Stimulated activated memory B cell treated with anti-CD40 and anti-IgM and Interleukin-4, amounts not matched to agents 10 μg/mL and 1 μg/mL and 100 μg/mL, for 72 hours (primary cell): ENCODE measurements around the gene MED13.
"Not testable (repeated sequence)": the region's sequence is repeated elsewhere in the genome, so short reads cannot be mapped to it uniquely, and the experiment has no call there.

Experiments used
- ATAC-seq: fragments of 150-1000 bp; cut with Tn5 transposase; 2 replicates; pipeline ENCODE4 v1.10.0; 2021
- H3K27ac Mint-ChIP-seq: one replicate; pipeline ENCODE4 v1.8.0; 2022; ENCODE audit warnings: mild to moderate bottlenecking, mixed read lengths
- H3K27me3 Mint-ChIP-seq: one replicate; pipeline ENCODE4 v1.8.0; 2022; ENCODE audit warnings: mixed read lengths
- H3K36me3 Mint-ChIP-seq: one replicate; pipeline ENCODE4 v1.8.0; 2022; ENCODE audit warnings: mixed read lengths
- H3K4me1 Mint-ChIP-seq: one replicate; pipeline ENCODE4 v1.8.0; 2022; ENCODE audit warnings: mixed read lengths
- H3K4me3 Mint-ChIP-seq: one replicate; pipeline ENCODE4 v1.8.0; 2022; ENCODE audit warnings: mild to moderate bottlenecking, moderate library complexity, mixed read lengths
- H3K9me3 Mint-ChIP-seq: one replicate; pipeline ENCODE4 v1.8.0; 2022; ENCODE audit warnings: mixed read lengths

The MED13 gene

DNA sequence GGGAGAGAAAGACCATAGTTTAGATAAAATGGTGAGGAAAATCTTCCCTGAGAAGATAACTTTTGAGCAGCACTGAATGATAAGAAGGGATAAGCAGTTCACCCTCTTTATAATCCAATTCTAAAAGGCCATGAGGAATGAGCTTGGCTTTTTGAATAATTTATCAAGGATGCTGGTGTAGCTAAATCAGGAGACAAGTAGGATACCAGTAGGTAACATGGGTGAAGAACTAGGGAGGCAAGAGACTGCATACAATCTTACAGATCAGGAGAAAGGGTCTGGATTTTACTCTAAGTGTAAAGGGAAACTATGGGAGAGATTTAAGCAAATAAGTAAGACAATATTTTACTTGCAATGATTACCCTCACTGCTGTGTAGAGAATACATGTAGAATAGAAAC is 60.7 kb downstream of the MED13 start:
- Mint-ChIP-seq H3K4me1 (peaks cover 58% of the 10 kb centered on the region), H3K27me3 (no peaks in the 10 kb centered on the region), H3K27ac (no peak overlapping the region), H3K9me3 (peaks cover 3% of the 10 kb centered on the region), H3K36me3 (peaks cover 61% of the 10 kb centered on the region), H3K4me3 (no peak overlapping the region)
- no peak for ATAC-seq

DNA sequence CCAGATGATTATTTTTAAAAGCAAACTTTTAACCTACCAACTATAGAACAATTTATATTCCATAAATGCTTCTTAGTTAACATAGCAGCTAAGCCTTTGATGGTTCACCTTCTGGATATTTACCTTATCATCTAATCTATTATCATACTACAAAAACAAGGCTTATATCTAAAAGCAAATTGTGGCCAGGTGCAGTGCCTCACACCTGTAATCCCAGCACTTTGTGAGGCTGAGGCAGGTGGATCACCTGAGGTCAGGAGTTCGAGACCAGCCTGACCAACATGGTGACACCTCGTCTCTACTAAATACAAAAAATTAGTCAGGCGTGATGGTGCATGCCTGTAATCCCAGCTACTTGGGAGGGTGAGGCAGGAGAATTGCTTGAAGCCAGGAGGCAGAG is 61.9 kb downstream of the MED13 start:
- H3K27me3 Mint-ChIP-seq, result not testable (repeated sequence)

GRCh38 chr17:62001105-62001504 is 64.0 kb downstream of the MED13 start:
- H3K4me3 Mint-ChIP-seq, result no peak overlapping the region
- H3K27me3 Mint-ChIP-seq, result no peaks in the 10 kb centered on the region
- no peak overlapping the region for H3K27ac Mint-ChIP-seq
- H3K4me1 Mint-ChIP-seq, result peaks cover 48% of the 10 kb centered on the region
- peaks cover 40% of the 10 kb centered on the region for H3K36me3 Mint-ChIP-seq
- peaks cover 3% of the 10 kb centered on the region for H3K9me3 Mint-ChIP-seq
- ATAC-seq, result no peak

More for the DNA sequence above, 61.9 kb downstream of the MED13 start:
- H3K9me3 Mint-ChIP-seq, H3K4me3 Mint-ChIP-seq, ATAC-seq, H3K27ac Mint-ChIP-seq: not testable (repeated sequence)
- H3K36me3 Mint-ChIP-seq, result peaks cover 54% of the 10 kb centered on the region
- peaks cover 51% of the 10 kb centered on the region for H3K4me1 Mint-ChIP-seq

DNA sequence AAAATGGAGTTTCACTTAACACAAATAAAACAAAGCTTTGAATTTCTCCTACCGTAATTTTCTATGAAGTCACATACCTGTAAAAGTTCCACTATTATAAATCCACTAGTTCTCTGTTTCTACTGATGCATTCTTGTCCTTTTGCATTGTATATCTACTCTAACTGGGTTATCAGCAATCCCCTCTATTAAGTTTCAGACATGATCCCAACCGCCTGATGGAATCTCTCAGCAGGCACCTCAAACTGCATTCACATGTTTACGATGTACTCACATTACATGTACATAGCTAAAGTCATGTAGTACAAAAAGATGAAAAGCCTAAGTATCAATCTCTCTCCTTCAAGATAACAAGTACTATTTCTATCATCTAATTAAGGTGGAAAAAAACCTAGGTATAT is 64.9 kb downstream of the MED13 start:
- H3K9me3 Mint-ChIP-seq, result peaks cover 3% of the 10 kb centered on the region
- H3K4me3 Mint-ChIP-seq, result no peak overlapping the region
- no peaks in the 10 kb centered on the region for H3K27me3 Mint-ChIP-seq
- H3K27ac Mint-ChIP-seq, result no peak overlapping the region
- peaks cover 43% of the 10 kb centered on the region for H3K4me1 Mint-ChIP-seq
- peaks cover 35% of the 10 kb centered on the region for H3K36me3 Mint-ChIP-seq
- ATAC-seq, result no peak

DNA sequence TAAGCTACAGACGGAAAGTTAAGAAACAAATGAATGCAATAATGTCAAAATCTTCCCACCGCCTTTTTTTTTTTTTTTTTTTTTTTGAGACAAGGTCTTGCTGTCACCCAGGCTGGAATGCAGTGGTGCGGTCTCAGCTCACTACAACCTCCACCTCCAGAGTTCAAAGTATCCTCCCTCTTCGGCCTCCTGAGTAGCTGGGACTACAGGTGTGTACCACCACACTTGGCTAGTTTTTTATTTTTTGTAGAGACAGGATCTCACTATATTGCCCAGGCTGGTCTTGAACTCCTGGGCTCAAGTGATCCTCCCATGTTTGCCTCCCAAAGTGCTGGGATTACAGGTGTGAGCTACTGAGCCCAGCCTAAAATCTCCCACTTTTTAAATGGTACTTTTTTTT is 66.5 kb downstream of the MED13 start:
- H3K4me1 Mint-ChIP-seq, result peaks cover 31% of the 10 kb centered on the region
- not testable (repeated sequence) for H3K4me3 Mint-ChIP-seq, H3K9me3 Mint-ChIP-seq, H3K27me3 Mint-ChIP-seq, H3K27ac Mint-ChIP-seq, ATAC-seq
- peaks cover 22% of the 10 kb centered on the region for H3K36me3 Mint-ChIP-seq

- Mint-ChIP-seq H3K9me3 (no peaks in the 10 kb centered on the region), H3K36me3 (peaks cover 21% of the 10 kb centered on the region), H3K4me1 (peaks cover 30% of the 10 kb centered on the region), H3K27ac (no peak overlapping the region), H3K27me3 (no peaks in the 10 kb centered on the region), H3K4me3 (no peak overlapping the region)
- ATAC-seq, result no peak
Observed at GRCh38 chr17:61997664-61998063, 67.4 kb downstream of the MED13 start.

GRCh38 chr17:61996916-61997605 is 68.0 kb downstream of the MED13 start:
- Mint-ChIP-seq H3K9me3 (no peaks in the 10 kb centered on the region), H3K27me3 (no peaks in the 10 kb centered on the region), H3K4me1 (peaks cover 30% of the 10 kb centered on the region), H3K27ac (peak overlapping the region; percentile 26), H3K4me3 (no peak overlapping the region), H3K36me3 (peaks cover 23% of the 10 kb centered on the region)
- no peak for ATAC-seq

GRCh38 chr17:61989509-61989908 is 75.6 kb downstream of the MED13 start:
- H3K27ac Mint-ChIP-seq, result no peak overlapping the region
- H3K36me3 Mint-ChIP-seq, result peaks cover 19% of the 10 kb centered on the region
- no peak overlapping the region for H3K4me3 Mint-ChIP-seq
- ATAC-seq, result no peak
- H3K4me1 Mint-ChIP-seq, result no peaks in the 10 kb centered on the region
- no peaks in the 10 kb centered on the region for H3K27me3 Mint-ChIP-seq
- H3K9me3 Mint-ChIP-seq, result no peaks in the 10 kb centered on the region

GRCh38 chr17:61986898-61987297 is 78.2 kb downstream of the MED13 start:
- Mint-ChIP-seq H3K9me3 (no peaks in the 10 kb centered on the region), H3K27ac (no peak overlapping the region), H3K4me3 (no peak overlapping the region), H3K36me3 (peaks cover 23% of the 10 kb centered on the region), H3K27me3 (no peaks in the 10 kb centered on the region), H3K4me1 (no peaks in the 10 kb centered on the region)
- ATAC-seq, result no peak

DNA sequence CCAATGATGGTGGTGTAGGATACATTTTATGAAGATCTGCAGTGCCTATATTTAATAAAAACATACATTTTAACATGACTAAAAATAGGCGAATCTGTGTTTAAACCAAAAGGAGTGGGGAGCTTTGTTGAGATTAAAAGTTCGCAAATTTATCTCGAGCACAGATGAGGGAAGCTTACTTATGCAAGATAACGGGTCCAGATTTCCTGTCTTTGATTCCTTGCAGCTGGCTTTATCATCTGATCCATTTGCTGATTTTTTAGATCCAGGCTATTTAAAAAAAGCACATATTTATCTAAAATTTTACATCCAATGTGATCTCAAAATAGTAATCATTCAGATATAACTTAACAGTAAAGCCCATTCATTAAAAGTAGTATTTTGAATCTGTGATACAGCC is 80.3 kb downstream of the MED13 start:
- peaks cover 7% of the 10 kb centered on the region for H3K4me1 Mint-ChIP-seq
- H3K27me3 Mint-ChIP-seq, result no peaks in the 10 kb centered on the region
- H3K9me3 Mint-ChIP-seq, result no peaks in the 10 kb centered on the region
- H3K36me3 Mint-ChIP-seq, result peaks cover 33% of the 10 kb centered on the region
- H3K27ac Mint-ChIP-seq, result no peak overlapping the region
- no peak for ATAC-seq
- H3K4me3 Mint-ChIP-seq, result no peak overlapping the region

- H3K36me3 Mint-ChIP-seq, result peaks cover 61% of the 10 kb centered on the region
- no peaks in the 10 kb centered on the region for H3K9me3 Mint-ChIP-seq
- no peaks in the 10 kb centered on the region for H3K27me3 Mint-ChIP-seq
- no peak overlapping the region for H3K27ac Mint-ChIP-seq
- H3K4me3 Mint-ChIP-seq, result no peak overlapping the region
- H3K4me1 Mint-ChIP-seq, result peaks cover 18% of the 10 kb centered on the region
- ATAC-seq, result no peak
Observed at GRCh38 chr17:61981323-61981722, 83.8 kb downstream of the MED13 start.

GRCh38 chr17:61980535-61980934 is 84.5 kb downstream of the MED13 start:
- Mint-ChIP-seq H3K4me1 (peaks cover 26% of the 10 kb centered on the region), H3K9me3 (no peaks in the 10 kb centered on the region), H3K4me3 (no peak overlapping the region), H3K27me3 (no peaks in the 10 kb centered on the region), H3K36me3 (peaks cover 67% of the 10 kb centered on the region), H3K27ac (peak overlapping the region; percentile 1)
- no peak for ATAC-seq

GRCh38 chr17:61974115-61974514 is 91.0 kb downstream of the MED13 start:
- no peak overlapping the region for H3K27ac Mint-ChIP-seq
- no peaks in the 10 kb centered on the region for H3K9me3 Mint-ChIP-seq
- ATAC-seq, result no peak

DNA sequence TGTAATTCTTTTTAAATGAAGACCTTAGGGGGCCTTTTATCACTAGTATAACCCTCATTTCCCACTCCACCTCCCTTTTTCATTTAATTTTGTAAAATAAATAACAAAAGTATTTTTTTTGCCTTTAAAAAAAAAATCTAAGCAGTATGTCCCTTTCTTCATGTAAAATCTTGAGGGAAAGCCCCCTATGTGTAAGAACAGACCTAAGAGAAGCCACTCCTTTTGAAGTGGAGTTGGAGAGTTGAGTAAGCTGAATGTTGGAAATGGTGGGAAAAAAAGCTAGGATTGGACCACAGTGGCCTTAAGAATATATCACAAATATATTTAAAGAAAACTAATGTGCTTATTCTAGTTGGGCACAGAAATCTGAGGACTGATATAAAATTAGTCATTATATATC is 92.8 kb downstream of the MED13 start:
- no peaks in the 10 kb centered on the region for H3K27me3 Mint-ChIP-seq
- peaks cover 29% of the 10 kb centered on the region for H3K36me3 Mint-ChIP-seq
- no peaks in the 10 kb centered on the region for H3K9me3 Mint-ChIP-seq
- H3K4me3 Mint-ChIP-seq, result no peak overlapping the region
- peaks cover 25% of the 10 kb centered on the region for H3K4me1 Mint-ChIP-seq
- H3K27ac Mint-ChIP-seq, result no peak overlapping the region
- no peak for ATAC-seq

More at GRCh38 chr17:61974115-61974514, 91.0 kb downstream of the MED13 start:
- H3K4me1 Mint-ChIP-seq, result peaks cover 27% of the 10 kb centered on the region
- no peaks in the 10 kb centered on the region for H3K27me3 Mint-ChIP-seq
- H3K4me3 Mint-ChIP-seq, result no peak overlapping the region
- peaks cover 47% of the 10 kb centered on the region for H3K36me3 Mint-ChIP-seq

DNA sequence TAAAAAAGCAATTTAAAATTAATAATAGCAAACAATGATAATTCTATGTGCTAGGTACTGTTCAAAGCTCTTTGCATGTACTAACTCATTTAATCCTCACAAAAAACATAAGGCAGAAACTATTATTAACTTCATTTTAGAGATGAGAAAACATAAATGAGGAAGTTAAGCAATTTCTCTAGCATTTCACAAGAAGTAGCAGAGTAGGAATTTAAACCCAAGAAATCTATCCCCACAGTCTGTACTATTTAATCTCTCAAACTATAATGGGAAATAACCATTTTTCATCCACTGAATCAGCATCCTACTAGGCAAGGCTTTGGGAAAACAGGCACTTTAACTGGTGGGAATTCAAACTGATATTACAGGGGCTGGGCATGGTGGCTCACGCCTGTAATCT is 95.0 kb downstream of the MED13 start:
- Mint-ChIP-seq H3K4me1 (peaks cover 10% of the 10 kb centered on the region), H3K27ac (no peak overlapping the region), H3K9me3 (no peaks in the 10 kb centered on the region), H3K4me3 (no peak overlapping the region), H3K36me3 (peaks cover 12% of the 10 kb centered on the region), H3K27me3 (no peaks in the 10 kb centered on the region)
- no peak for ATAC-seq

DNA sequence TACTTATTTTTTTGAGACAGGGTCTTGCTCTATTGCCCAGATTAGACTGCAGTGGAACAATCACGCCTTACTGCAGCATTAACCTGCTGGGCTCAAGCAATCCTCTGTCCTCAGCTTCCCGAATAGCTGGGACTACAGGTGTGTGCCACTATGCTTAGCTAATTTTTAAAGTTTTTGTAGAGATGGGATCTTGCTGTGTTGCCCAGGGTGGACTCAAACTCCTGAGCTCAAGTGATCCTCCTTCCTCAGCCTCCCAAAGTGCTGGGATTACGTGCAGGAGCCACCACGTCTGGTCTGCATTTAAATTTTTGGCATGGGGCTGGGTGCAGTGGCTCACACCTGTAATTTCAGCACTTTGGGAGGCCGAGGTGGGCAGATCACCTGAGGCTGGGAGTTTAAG is 96.3 kb downstream of the MED13 start:
- no peak for ATAC-seq
- Mint-ChIP-seq H3K4me3 (no peak overlapping the region), H3K9me3 (no peaks in the 10 kb centered on the region), H3K27ac (no peak overlapping the region), H3K4me1 (no peaks in the 10 kb centered on the region), H3K36me3 (peaks cover 7% of the 10 kb centered on the region), H3K27me3 (no peaks in the 10 kb centered on the region)
